ENCODE results near the gene PA2G4.

PA2G4 gene

GRCh38 chr12:56126732-56127239 lies 22.4 kb downstream of the PA2G4 start:
- no peak overlapping the region for H3K4me3 ChIP-seq (ENCODE audit: low read length)
- TF ChIP-seq ZNF274 (IDR thresholded peaks at IDR 0.05; ENCODE audit: low read depth, low read length): no peak

GRCh38 chr12:56127485-56127887 lies 23.1 kb downstream of the PA2G4 start:
- peak overlapping the region; percentile 43 for H3K4me3 ChIP-seq (ENCODE audit: low read length)
- TF ChIP-seq ZNF274 (IDR thresholded peaks at IDR 0.05; ENCODE audit: low read depth, low read length): no peak

- TF ChIP-seq ZNF274 (IDR thresholded peaks at IDR 0.05; ENCODE audit: low read depth, low read length): no peak
- peak within 1 kb of the TSS; percentile 88 for H3K4me3 ChIP-seq (ENCODE audit: low read length)
These were observed 23.7 kb downstream of the PA2G4 start, which contains the start of gene ESYT1 for GRCh38 chr12:56127888-56128669. ESYT1 (plus strand) TSS chr12:56128267; CDS start chr12:56128320, 53 bp downstream.

GRCh38 chr12:56128670-56129205 lies 24.4 kb downstream of the PA2G4 start:
- TF ChIP-seq ZNF274 (IDR thresholded peaks at IDR 0.05; ENCODE audit: low read depth, low read length): no peak
- H3K4me3 ChIP-seq (ENCODE audit: low read length): peak overlapping the region; percentile 88

GRCh38 chr12:56129206-56129941 lies 25.0 kb downstream of the PA2G4 start:
- peak overlapping the region; percentile 88 for H3K4me3 ChIP-seq (ENCODE audit: low read length)
- TF ChIP-seq ZNF274 (IDR thresholded peaks at IDR 0.05; ENCODE audit: low read depth, low read length): no peak

GRCh38 chr12:56129942-56130495 lies 25.7 kb downstream of the PA2G4 start:
- H3K4me3 ChIP-seq (ENCODE audit: low read length): peak overlapping the region; percentile 88; the same call in 1 of the 2 replicates
- no peak for TF ChIP-seq ZNF274 (IDR thresholded peaks at IDR 0.05; ENCODE audit: low read depth, low read length)

GRCh38 chr12:56130876-56131275 lies 26.5 kb downstream of the PA2G4 start:
- H3K4me3 ChIP-seq (ENCODE audit: low read length): no peak overlapping the region
- TF ChIP-seq ZNF274 (IDR thresholded peaks at IDR 0.05; ENCODE audit: low read depth, low read length): no peak

GRCh38 chr12:56134897-56135296 lies 30.5 kb downstream of the PA2G4 start:
- TF ChIP-seq ZNF274 (IDR thresholded peaks at IDR 0.05; ENCODE audit: low read depth, low read length): no peak
- H3K4me3 ChIP-seq (ENCODE audit: low read length): no peak overlapping the region

- H3K4me3 ChIP-seq (ENCODE audit: low read length): no peak overlapping the region
- TF ChIP-seq ZNF274 (IDR thresholded peaks at IDR 0.05; ENCODE audit: low read depth, low read length): no peak
These were observed 33.7 kb downstream of the PA2G4 start for GRCh38 chr12:56137853-56138571.

- H3K4me3 ChIP-seq (ENCODE audit: low read length): no peak overlapping the region
- TF ChIP-seq ZNF274 (IDR thresholded peaks at IDR 0.05; ENCODE audit: low read depth, low read length): no peak
These were observed 37.8 kb downstream of the PA2G4 start for GRCh38 chr12:56141946-56142784.

- no peak for TF ChIP-seq ZNF274 (IDR thresholded peaks at IDR 0.05; ENCODE audit: low read depth, low read length)
- no peak overlapping the region for H3K4me3 ChIP-seq (ENCODE audit: low read length)
These were observed 38.9 kb downstream of the PA2G4 start for GRCh38 chr12:56143217-56143616.

- H3K4me3 ChIP-seq (ENCODE audit: low read length): no peak overlapping the region
- no peak for TF ChIP-seq ZNF274 (IDR thresholded peaks at IDR 0.05; ENCODE audit: low read depth, low read length)
These were observed 39.5 kb downstream of the PA2G4 start for GRCh38 chr12:56143870-56144269.

GRCh38 chr12:56145217-56145616 lies 40.9 kb downstream of the PA2G4 start:
- no peak for TF ChIP-seq ZNF274 (IDR thresholded peaks at IDR 0.05; ENCODE audit: low read depth, low read length)
- H3K4me3 ChIP-seq (ENCODE audit: low read length): no peak overlapping the region

Data from GM08714 (cell line).